ENCODE data around the gene EFNB2. TPM values are rescaled to one million over a fixed set of nuclear protein-coding genes. Genes with fewer than 3 reads are reported as not detected.
A peak's percentile ranks its signal among the peaks of the same experiment; 100 is the strongest.

EFNB2 gene
- total and polyA plus RNA-seq, 7 donors, result 7.2 to 36.1 (median 12.9) TPM

GRCh38 chr13:106499896-106500295 is 35.6 kb downstream of the EFNB2 start:
- Histone ChIP-seq H3K27ac (peak overlapping the region in 2 of 4 donors; percentile 75), H3K9me3 (no peaks in the 10 kb centered on the region), H3K4me1 (peaks cover 0 to 64% (median 49%) of the 10 kb centered on the region in 4 donors), H3K27me3 (no peaks in the 10 kb centered on the region), H3K4me3 (no peak overlapping the region), H3K36me3 (no peaks in the 10 kb centered on the region)
- no peak for TF ChIP-seq POLR2A (IDR thresholded peaks at IDR 0.05)
- no peak for TF ChIP-seq CTCF (IDR thresholded peaks at IDR 0.05)
- no peak for TF ChIP-seq EP300 (IDR thresholded peaks at IDR 0.05)
- no peak for TF ChIP-seq POLR2AphosphoS5 (IDR thresholded peaks at IDR 0.05)
- intact Hi-C loops (cut with DNase I), result no loop called here
- no peak for DNase-seq
- WGBS, 2 donors, result 56 to 83% methylated on average over 4 of the region's 4 CpGs

DNA sequence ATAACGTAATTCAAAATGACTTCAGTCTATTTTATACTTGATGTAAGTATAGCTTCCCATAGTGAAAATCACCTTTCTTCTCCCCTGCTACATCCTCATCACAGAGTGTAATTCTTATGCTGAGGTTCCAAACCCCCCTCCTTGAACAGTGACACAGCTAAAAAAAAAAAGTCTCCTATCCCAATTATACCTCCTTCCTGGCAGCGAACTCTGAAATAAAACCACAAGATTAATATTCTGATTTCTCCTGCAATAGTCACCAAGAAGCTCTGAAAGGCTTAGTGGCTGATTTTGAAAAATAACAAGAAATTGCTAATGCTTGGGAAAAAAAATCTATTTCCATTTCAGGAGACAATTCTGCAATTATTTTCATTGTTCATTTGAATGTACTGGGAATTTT is 36.3 kb downstream of the EFNB2 start:
- Histone ChIP-seq H3K27me3 (no peaks in the 10 kb centered on the region), H3K27ac (peak overlapping the region; percentile 21 to 75 (median 71)), H3K4me1 (peaks cover 0 to 56% (median 48%) of the 10 kb centered on the region in 4 donors), H3K36me3 (peaks cover 0 to 6% (median 0%) of the 10 kb centered on the region in 4 donors), H3K9me3 (no peaks in the 10 kb centered on the region), H3K4me3 (peak overlapping the region in 1 of 4 donors; percentile 24)
- no peak for TF ChIP-seq POLR2AphosphoS5 (IDR thresholded peaks at IDR 0.05)
- TF ChIP-seq POLR2A (IDR thresholded peaks at IDR 0.05), result no peak
- no peak for TF ChIP-seq CTCF (IDR thresholded peaks at IDR 0.05)
- no peak for TF ChIP-seq EP300 (IDR thresholded peaks at IDR 0.05)
- WGBS, 2 donors, result 73 to 86% methylated on average over 2 of the region's 2 CpGs
- no peak for DNase-seq
- intact Hi-C loops (cut with DNase I), result no loop called here

DNA sequence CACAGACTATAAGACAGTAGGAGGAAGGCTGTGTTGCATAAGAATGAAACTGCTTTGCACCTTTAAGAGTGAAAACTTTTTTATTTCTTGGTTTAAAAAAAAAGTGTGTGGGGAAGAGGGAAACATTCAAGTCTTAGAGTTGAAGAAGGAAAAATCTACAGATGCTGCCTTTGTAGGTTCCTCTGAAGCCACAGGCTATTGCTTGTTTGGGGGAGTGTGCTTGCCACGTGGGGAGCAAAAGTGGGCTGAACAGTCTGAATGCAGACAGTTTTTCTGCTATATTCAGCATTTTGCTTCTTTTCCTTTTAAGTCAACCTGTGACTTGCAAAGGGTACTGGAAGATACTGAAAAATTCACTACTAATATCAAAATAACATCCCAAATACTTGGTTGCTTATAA is 36.9 kb downstream of the EFNB2 start:
- peaks cover 0 to 51% (median 45%) of the 10 kb centered on the region in 4 donors for H3K4me1 ChIP-seq
- intact Hi-C loops (cut with DNase I), result no loop called here
- DNase-seq, result no peak
- H3K9me3 ChIP-seq, result no peaks in the 10 kb centered on the region
- H3K27ac ChIP-seq, result peak overlapping the region; percentile 50 to 75 (median 71)
- peaks cover 0 to 12% (median 0%) of the 10 kb centered on the region in 4 donors for H3K36me3 ChIP-seq
- H3K27me3 ChIP-seq, result no peaks in the 10 kb centered on the region
- no peak for TF ChIP-seq EP300 (IDR thresholded peaks at IDR 0.05)
- TF ChIP-seq POLR2A (IDR thresholded peaks at IDR 0.05), result no peak
- TF ChIP-seq CTCF (IDR thresholded peaks at IDR 0.05), result no peak
- TF ChIP-seq POLR2AphosphoS5 (IDR thresholded peaks at IDR 0.05), result no peak
- 27 to 52% methylated on average over 1 of the region's 1 CpG for WGBS, 2 donors
- H3K4me3 ChIP-seq, result peak overlapping the region in 2 of 4 donors; percentile 8 to 24

DNA sequence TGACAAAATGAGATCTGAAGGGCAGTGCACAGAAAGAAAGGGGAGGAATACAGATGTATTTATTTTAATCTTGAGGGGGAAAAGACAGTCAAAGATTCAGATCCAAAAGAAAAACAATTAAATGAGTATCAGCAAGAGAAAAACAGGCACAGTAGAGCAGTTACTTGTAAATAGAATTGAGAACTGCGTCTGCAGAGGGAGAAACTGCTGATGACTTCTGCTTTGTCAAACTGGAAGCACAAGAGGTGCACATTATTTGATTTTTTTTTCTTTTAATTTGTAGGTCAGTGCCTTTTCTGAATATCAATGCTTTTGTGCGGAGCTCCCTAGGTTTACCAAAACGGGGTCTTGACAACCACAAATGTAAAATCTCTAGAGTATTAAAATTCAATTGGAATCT is 37.3 kb downstream of the EFNB2 start:
- peaks cover 0 to 49% (median 43%) of the 10 kb centered on the region in 4 donors for H3K4me1 ChIP-seq
- peak overlapping the region in 2 of 4 donors; percentile 8 to 24 for H3K4me3 ChIP-seq
- TF ChIP-seq EP300 (IDR thresholded peaks at IDR 0.05) (no peak), CTCF (IDR thresholded peaks at IDR 0.05) (no peak), POLR2AphosphoS5 (IDR thresholded peaks at IDR 0.05) (no peak), POLR2A (IDR thresholded peaks at IDR 0.05) (no peak)
- H3K27me3 ChIP-seq, result no peaks in the 10 kb centered on the region
- peaks cover 0 to 14% (median 2%) of the 10 kb centered on the region in 4 donors for H3K36me3 ChIP-seq
- no peak for DNase-seq
- H3K9me3 ChIP-seq, result no peaks in the 10 kb centered on the region
- H3K27ac ChIP-seq, result peak overlapping the region; percentile 50 to 75 (median 71)
- 47 to 72% methylated on average over 3 of the region's 3 CpGs for WGBS, 2 donors
- intact Hi-C loops (cut with DNase I), result no loop called here

DNA sequence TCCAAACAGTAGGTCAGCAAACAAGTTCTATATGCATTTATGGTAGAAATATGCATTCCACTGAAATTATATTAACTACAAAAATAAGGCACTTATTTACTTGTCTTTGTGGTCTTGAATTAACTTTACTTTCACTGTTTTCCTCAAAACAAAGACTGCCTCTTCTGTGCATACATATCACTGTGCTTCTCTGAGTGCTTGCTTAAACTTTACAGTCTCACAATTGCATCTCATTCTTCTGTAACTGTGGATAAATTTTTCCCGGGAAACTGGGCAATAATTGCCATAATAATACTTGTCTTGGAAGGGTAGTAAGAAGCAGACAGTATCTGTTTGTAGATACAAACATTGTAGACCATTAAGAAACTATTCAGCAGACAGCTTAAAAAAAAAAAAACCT is 38.4 kb downstream of the EFNB2 start:
- peak overlapping the region; percentile 50 to 75 (median 71) for H3K27ac ChIP-seq
- WGBS, 2 donors, result 10 to 49% methylated on average over 1 of the region's 1 CpG
- no peak for TF ChIP-seq CTCF (IDR thresholded peaks at IDR 0.05)
- no peak for TF ChIP-seq POLR2A (IDR thresholded peaks at IDR 0.05)

More for the DNA sequence above, 38.4 kb downstream of the EFNB2 start:
- peaks cover 0 to 25% (median 11%) of the 10 kb centered on the region in 4 donors for H3K36me3 ChIP-seq
- H3K9me3 ChIP-seq, result no peaks in the 10 kb centered on the region
- H3K4me3 ChIP-seq, result no peak overlapping the region
- no peak for DNase-seq
- intact Hi-C loops (cut with DNase I), result no loop called here
- no peaks in the 10 kb centered on the region for H3K27me3 ChIP-seq
- H3K4me1 ChIP-seq, result peaks cover 0 to 60% (median 51%) of the 10 kb centered on the region in 4 donors

All from sigmoid colon (tissue), 7 donors.